Activated CD4-positive, alpha-beta T cell treated with anti-CD3 and anti-CD28 coated beads, Interleukin-2, amount 10 ng/mL, durations not matched to agents 7 days and 5 days (primary cell): ENCODE results near the gene CSF2. TPM values are rescaled to one million over a fixed set of nuclear protein-coding genes. Genes with fewer than 3 reads are reported as not detected.
A peak's percentile ranks its signal among the peaks of the same experiment; 100 is the strongest.

Experiments
- CTCF ChIA-PET: fragments of 350-600 bp; sonication (Branson Sonifier 250); formaldehyde crosslinking; loops from one replicate; lab custom pipeline; 2021; ENCODE audit warnings: antibody characterized with exemption; lab: Charles Lee
- POLR2A ChIA-PET: fragments of 350-600 bp; sonication (Branson Sonifier 250); formaldehyde crosslinking; loops from one replicate; lab custom pipeline; 2021; ENCODE audit warnings: antibody characterized with exemption; lab: Charles Lee
- DNase-seq: peaks from one replicate; pipeline ENCODE4 v3.0.0-alpha.2; 2020
- H3K27ac Mint-ChIP-seq: one replicate; pipeline ENCODE4 v1.8.0; 2021; ENCODE audit warnings: mild to moderate bottlenecking, moderate library complexity, mixed read lengths
- H3K27me3 Mint-ChIP-seq: one replicate; pipeline ENCODE4 v1.8.0; 2021; ENCODE audit warnings: mixed read lengths
- H3K36me3 Mint-ChIP-seq: one replicate; pipeline ENCODE4 v1.8.0; 2021; ENCODE audit warnings: low read depth, mixed read lengths
- H3K4me1 Mint-ChIP-seq: one replicate; pipeline ENCODE4 v1.8.0; 2021; ENCODE audit warnings: mixed read lengths
- H3K4me3 Mint-ChIP-seq: one replicate; pipeline ENCODE4 v1.8.0; 2021; ENCODE audit warnings: mild to moderate bottlenecking, moderate library complexity, mixed read lengths
- H3K9me3 Mint-ChIP-seq: one replicate; pipeline ENCODE4 v1.8.0; 2021; ENCODE audit warnings: mixed read lengths
- total RNA-seq, 2 experiments: library from RNA; stranded (reverse); gene quantifications; one replicate each; pipeline ENCODE4 v1.2.3, GENCODE V29; 2021

Gene CSF2
- total RNA-seq, 2 experiments from 2014 or later: 2.9 to 4.7 TPM

DNA sequence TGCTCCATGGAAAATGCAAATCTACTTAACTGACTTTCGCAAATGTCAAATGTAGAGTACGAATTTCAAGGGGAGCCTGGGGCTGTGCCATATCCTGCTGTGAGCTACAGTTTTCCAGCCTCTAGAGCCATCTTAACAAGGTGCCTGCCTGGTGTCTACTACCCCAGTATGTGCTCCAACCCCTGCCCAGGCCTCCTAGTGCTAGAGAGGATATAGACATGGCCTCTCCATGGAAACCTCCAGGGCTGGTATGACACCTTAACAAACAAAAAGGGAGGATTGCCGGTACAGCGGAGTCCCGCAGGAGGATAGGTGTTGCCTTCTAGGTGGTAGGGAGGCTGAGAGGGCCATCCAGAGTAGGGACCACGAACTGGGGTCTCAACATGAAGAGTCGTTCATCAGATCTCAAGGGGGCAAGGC is 26.7 kb upstream of the CSF2 start:
- H3K27me3 Mint-ChIP-seq: peaks cover 30% of the 10 kb centered on the region
- POLR2A ChIA-PET: no interaction called here
- DNase-seq: no peak
- no peaks in the 10 kb centered on the region for H3K36me3 Mint-ChIP-seq
- no peaks in the 10 kb centered on the region for H3K4me1 Mint-ChIP-seq
- peaks cover 8% of the 10 kb centered on the region for H3K9me3 Mint-ChIP-seq
- no peak overlapping the region for H3K27ac Mint-ChIP-seq
- H3K4me3 Mint-ChIP-seq: no peak overlapping the region
- CTCF ChIA-PET: no interaction called here

DNA sequence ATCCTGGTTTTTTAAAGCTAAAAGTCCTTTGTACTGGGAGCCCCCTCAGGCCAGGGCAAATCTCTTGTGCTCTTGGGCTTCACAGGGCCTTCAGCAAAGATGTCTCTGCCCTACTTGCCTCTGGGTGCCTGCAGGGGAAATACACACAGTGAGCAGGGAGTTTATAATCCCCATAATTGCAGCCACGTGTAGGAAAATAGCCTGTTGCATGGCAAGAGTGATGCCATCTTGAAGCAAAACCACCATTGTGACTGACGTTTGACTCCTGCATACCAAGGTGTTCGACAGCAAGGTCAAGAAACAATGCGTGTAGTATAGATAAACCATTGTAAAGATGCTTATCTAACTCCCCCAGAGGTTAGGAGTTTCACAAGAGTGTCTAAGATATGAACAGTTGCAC is 24.5 kb upstream of the CSF2 start:
- no peaks in the 10 kb centered on the region for H3K4me1 Mint-ChIP-seq
- H3K36me3 Mint-ChIP-seq: no peaks in the 10 kb centered on the region
- no peak overlapping the region for H3K27ac Mint-ChIP-seq
- DNase-seq: no peak
- peaks cover 34% of the 10 kb centered on the region for H3K27me3 Mint-ChIP-seq
- CTCF ChIA-PET: interaction anchor here (1.2 to 1.9 kb wide), 2 partner anchors 9 to 15 kb away, joined by 4 to 5 read pairs; no protein-coding TSS in a partner anchor
- POLR2A ChIA-PET: no interaction called here
- peaks cover 2% of the 10 kb centered on the region for H3K9me3 Mint-ChIP-seq
- no peak overlapping the region for H3K4me3 Mint-ChIP-seq

DNA sequence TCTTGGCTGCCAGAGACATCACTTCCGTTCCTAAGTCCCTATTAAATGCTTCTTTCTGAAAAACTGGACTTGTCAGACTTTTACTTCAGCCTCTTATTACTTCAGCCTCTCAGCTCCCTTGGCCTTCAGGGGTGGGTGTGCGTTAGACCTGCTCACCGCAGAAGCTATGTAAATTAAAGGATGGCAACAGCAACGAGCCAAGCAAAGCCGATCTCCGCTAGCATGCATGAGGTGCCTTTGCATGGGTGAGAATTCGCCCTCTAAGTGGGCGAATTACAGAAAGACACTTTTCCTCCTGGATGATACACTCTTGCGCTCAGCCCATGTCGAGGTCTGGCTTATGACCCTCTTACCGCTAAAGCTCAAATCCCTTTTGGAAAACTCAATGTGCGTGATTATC is 24.0 kb upstream of the CSF2 start:
- no peaks in the 10 kb centered on the region for H3K9me3 Mint-ChIP-seq
- ChIA-PET POLR2A (no interaction called here), CTCF (interaction anchor here (0.6 to 1.9 kb wide), 3 partner anchors 9 to 401 kb away, joined by 3 to 5 read pairs (median 4); no protein-coding TSS in a partner anchor)
- no peak overlapping the region for H3K4me3 Mint-ChIP-seq
- no peak for DNase-seq
- no peak overlapping the region for H3K27ac Mint-ChIP-seq
- H3K36me3 Mint-ChIP-seq: no peaks in the 10 kb centered on the region
- H3K27me3 Mint-ChIP-seq: peaks cover 33% of the 10 kb centered on the region
- H3K4me1 Mint-ChIP-seq: peaks cover 4% of the 10 kb centered on the region

DNA sequence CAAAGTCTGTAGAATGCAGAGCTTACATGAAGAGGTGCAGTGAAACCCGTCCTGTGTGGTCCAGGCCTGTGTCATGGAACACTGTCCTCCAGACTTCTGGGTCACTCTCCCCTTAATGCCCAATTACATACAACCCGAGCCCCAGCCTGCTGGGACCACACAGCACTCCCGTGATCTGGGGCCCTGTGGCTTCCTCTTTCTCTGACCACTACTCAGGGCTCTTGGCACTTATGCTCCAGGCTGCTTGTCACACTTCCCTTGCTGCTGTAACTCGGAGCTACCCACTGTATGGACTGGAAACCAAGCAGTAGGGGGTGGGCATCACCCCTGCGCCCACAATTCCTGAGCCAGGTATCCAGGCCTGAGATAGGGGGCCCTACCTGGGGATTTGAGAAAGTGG is 23.5 kb upstream of the CSF2 start:
- H3K9me3 Mint-ChIP-seq: no peaks in the 10 kb centered on the region
- peaks cover 10% of the 10 kb centered on the region for H3K4me1 Mint-ChIP-seq
- no peak overlapping the region for H3K4me3 Mint-ChIP-seq
- H3K27ac Mint-ChIP-seq: no peak overlapping the region
- H3K36me3 Mint-ChIP-seq: no peaks in the 10 kb centered on the region
- no peak for DNase-seq
- H3K27me3 Mint-ChIP-seq: peaks cover 32% of the 10 kb centered on the region
- CTCF ChIA-PET: interaction anchor here (0.6 to 1.9 kb wide), 3 partner anchors 8 to 402 kb away, joined by 3 to 5 read pairs (median 4); no protein-coding TSS in a partner anchor
- POLR2A ChIA-PET: no interaction called here

DNA sequence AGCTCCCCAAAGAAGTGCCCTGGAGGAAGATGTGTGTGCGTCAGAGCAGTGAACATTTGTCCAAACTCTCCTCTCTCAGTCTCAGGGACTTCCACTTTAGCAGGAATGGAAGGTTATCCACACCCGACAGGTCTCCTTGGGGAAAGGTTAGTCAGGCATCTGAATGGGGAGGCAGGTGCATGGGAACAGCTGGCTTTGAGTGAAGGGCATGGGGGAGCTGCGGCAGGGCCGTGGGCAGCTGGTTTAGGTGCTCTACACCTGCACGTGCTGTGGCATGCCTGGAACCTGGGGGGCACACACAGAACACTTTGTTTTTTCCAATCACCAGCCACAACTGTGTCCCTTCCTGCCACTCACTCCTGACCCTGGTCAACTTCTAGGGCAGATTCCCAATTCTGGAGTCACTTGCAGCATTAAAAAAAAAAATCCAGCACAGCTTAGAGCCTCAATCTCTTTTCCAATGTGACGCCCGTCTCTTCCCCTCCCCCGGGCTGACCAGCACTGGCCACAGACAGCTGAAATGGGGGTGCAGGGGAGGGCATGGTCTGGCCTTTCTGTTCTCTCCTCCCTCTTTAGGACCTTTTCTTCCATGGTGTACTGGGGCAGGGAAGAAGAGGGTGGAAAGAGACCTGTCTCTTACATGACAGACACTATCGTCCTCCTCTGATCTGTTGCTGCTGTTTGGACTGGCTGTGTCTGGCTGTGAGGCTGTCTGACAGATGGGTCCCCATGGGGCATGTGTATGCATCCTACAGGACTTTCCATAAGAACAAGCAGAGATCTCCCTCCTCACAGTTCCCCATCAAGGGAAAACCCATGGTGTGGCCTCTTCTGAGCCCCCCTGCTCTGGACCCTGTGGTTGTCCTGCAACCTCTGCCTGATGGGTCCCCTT is 22.7 kb upstream of the CSF2 start:
- Mint-ChIP-seq H3K36me3 (no peaks in the 10 kb centered on the region), H3K27ac (no peak overlapping the region), H3K27me3 (peaks cover 27% of the 10 kb centered on the region), H3K4me1 (peaks cover 18% of the 10 kb centered on the region), H3K4me3 (no peak overlapping the region), H3K9me3 (no peaks in the 10 kb centered on the region)
- CTCF ChIA-PET: interaction anchor here (0.6 to 1.9 kb wide), 2 partner anchors 13 to 106 kb away, joined by 3 to 5 read pairs; no protein-coding TSS in a partner anchor
- no peak for DNase-seq
- POLR2A ChIA-PET: no interaction called here

DNA sequence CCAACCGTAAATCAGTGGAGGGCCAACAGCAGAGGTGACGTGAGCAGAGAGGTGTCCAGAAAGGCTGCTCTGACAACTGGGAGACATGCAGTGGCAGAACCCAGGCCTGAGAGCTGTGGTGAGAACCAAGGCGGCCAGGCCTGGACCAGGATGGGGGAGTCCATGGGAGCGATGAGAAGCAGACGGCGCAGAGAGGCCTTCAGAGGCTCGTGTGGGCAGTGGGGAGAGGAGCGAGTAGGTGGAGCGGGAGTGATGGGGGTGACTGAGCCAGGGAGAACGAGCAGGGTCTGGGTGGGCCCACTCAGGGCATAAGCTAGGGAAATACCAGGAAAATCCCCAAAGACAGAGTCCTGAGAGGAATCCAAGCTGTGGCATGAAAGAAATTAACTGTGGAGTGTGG is 21.1 kb upstream of the CSF2 start:
- peaks cover 26% of the 10 kb centered on the region for H3K27me3 Mint-ChIP-seq
- H3K27ac Mint-ChIP-seq: no peak overlapping the region
- no peak for DNase-seq
- peaks cover 33% of the 10 kb centered on the region for H3K4me1 Mint-ChIP-seq
- POLR2A ChIA-PET: no interaction called here
- H3K9me3 Mint-ChIP-seq: no peaks in the 10 kb centered on the region
- CTCF ChIA-PET: interaction anchor here (0.5 to 1.2 kb wide), 3 partner anchors 19 to 906 kb away, joined by 3 read pairs; no protein-coding TSS in a partner anchor
- no peak overlapping the region for H3K4me3 Mint-ChIP-seq
- H3K36me3 Mint-ChIP-seq: no peaks in the 10 kb centered on the region

GRCh38 chr5:132053483-132053882 is 20.1 kb upstream of the CSF2 start:
- Mint-ChIP-seq H3K36me3 (no peaks in the 10 kb centered on the region), H3K27ac (no peak overlapping the region), H3K4me1 (peaks cover 38% of the 10 kb centered on the region), H3K4me3 (no peak overlapping the region), H3K27me3 (peaks cover 29% of the 10 kb centered on the region), H3K9me3 (no peaks in the 10 kb centered on the region)
- CTCF ChIA-PET: interaction anchor here (0.6 to 1.2 kb wide), 4 partner anchors 18 to 365 kb away, joined by 3 to 4 read pairs (median 3); no protein-coding TSS in a partner anchor
- DNase-seq: no peak
- POLR2A ChIA-PET: no interaction called here

- H3K27ac Mint-ChIP-seq: peak overlapping the region; percentile 14
- ChIA-PET POLR2A (no interaction called here), CTCF (interaction anchor here (0.6 to 1.8 kb wide), 3 partner anchors 33 to 296 kb away, joined by 3 to 6 read pairs (median 3); no protein-coding TSS in a partner anchor)
- DNase-seq: no peak
- peaks cover 29% of the 10 kb centered on the region for H3K27me3 Mint-ChIP-seq
- no peaks in the 10 kb centered on the region for H3K9me3 Mint-ChIP-seq
- peaks cover 45% of the 10 kb centered on the region for H3K4me1 Mint-ChIP-seq
- no peaks in the 10 kb centered on the region for H3K36me3 Mint-ChIP-seq
- H3K4me3 Mint-ChIP-seq: no peak overlapping the region
Measured at GRCh38 chr5:132054031-132054696, 19.4 kb upstream of the CSF2 start.

DNA sequence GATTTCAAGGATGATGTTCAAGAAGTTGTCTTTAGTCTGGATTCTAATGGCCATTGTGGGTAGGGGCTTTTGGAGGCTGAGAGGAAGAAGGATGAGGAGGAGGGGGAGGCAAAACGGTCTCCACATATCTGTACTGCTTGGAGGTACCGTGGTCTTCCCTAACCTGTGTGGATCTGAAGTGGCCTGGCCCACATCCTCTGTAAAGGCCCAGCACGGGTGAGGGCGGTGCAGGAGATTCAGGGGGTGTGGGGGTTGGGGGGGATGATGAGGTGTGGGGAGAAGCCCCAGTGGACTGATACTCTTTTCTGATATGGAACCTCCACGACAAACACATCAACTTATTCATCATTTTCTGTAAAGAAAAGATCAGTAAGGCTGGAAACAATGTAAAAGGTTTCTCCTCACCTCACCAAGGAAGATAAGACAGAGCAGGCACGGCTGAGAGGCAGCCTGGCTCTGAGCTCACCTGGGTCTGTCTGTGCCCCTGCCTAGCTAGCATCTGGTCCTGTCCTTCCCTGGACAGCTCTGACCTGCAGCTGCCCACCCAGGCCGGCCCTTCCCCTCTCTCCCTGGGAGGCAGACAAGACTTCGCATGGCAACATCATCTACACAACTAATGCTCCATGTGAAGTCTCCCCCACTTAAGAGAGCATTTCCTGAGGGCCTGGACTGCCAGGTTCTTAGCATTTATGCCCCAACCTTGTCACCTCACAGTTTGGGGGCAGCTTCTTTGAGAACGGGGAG is 18.7 kb upstream of the CSF2 start:
- POLR2A ChIA-PET: interaction anchor here (0.6 kb wide), 1 partner anchor 794 kb away, joined by 3 read pairs; no protein-coding TSS in a partner anchor
- no peaks in the 10 kb centered on the region for H3K9me3 Mint-ChIP-seq
- DNase-seq: no peak
- H3K4me1 Mint-ChIP-seq: peaks cover 52% of the 10 kb centered on the region
- peaks cover 29% of the 10 kb centered on the region for H3K27me3 Mint-ChIP-seq
- peak overlapping the region; percentile 14 for H3K27ac Mint-ChIP-seq
- no peak overlapping the region for H3K4me3 Mint-ChIP-seq
- no peaks in the 10 kb centered on the region for H3K36me3 Mint-ChIP-seq
- CTCF ChIA-PET: interaction anchor here (0.6 to 1.8 kb wide), 5 partner anchors 8 to 313 kb away, joined by 3 to 6 read pairs (median 5); no protein-coding TSS in a partner anchor

DNA sequence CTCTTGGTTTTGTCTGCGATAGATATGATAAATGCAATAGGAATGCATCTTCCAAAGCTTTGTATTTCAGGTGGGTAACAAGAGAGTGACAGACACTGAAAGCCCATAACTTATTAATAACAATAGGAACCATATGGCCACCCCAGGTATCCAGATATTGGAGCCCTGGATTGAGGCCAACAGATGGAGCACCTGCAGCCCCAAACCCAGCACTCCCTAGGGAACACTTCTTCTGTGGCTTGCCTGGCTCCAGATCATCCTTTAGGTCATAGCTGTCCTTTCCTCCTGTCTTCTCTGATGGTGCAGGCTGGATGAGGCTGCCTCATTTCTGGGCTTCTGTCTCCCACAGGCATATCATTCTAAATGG is 18.2 kb upstream of the CSF2 start:
- Mint-ChIP-seq H3K4me1 (peaks cover 54% of the 10 kb centered on the region), H3K4me3 (no peak overlapping the region), H3K9me3 (no peaks in the 10 kb centered on the region), H3K27me3 (peaks cover 26% of the 10 kb centered on the region), H3K36me3 (no peaks in the 10 kb centered on the region), H3K27ac (no peak overlapping the region)
- ChIA-PET CTCF (interaction anchor here (0.6 to 1.8 kb wide), 7 partner anchors 8 to 466 kb away, joined by 3 to 6 read pairs (median 4); no protein-coding TSS in a partner anchor), POLR2A (interaction anchor here (0.6 kb wide), 1 partner anchor 793 kb away, joined by 3 read pairs; no protein-coding TSS in a partner anchor)
- DNase-seq: no peak

DNA sequence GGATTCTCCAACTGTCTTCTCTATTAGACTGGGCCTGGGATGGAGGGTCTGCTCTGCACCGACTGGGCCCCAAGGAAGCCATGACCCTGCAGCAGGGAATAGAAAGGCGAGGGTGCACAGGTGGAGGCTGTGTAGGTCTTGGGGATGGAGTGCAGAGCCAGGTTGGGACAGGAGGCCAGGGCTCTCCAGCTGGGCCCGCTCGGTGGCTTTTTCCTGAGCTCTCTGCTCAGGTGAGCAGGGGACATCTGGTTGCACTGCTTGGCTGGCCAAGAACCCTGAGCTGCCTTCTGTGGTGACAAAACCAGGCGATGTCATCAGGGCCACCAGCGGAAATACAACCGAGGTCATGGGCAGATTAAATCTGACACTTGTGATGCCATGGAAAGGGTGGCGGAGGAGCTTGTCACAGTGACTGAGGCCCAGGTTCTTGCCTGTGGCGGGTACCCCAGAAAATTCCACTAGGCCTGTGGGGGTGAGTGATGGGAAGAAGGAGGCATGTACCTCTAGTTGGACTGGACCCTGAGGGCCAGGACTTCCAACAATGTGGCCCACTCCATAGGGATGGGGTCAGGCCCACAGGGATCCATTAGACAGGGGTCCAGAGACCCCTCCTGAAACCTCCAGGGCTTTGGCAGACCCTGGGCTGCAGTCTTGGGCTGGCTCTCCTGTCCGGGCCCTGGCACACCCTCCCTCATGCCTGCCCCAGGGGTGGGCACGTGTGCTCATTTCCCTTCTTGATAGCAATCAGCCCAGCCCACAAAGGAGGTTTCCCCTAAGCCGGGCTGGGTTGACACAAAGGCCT is 17.6 kb upstream of the CSF2 start:
- Mint-ChIP-seq H3K27ac (peak overlapping the region; percentile 47), H3K9me3 (no peaks in the 10 kb centered on the region), H3K36me3 (no peaks in the 10 kb centered on the region), H3K27me3 (peaks cover 22% of the 10 kb centered on the region), H3K4me1 (peaks cover 60% of the 10 kb centered on the region), H3K4me3 (no peak overlapping the region)
- peak; percentile 58 for DNase-seq
- ChIA-PET POLR2A (no interaction called here), CTCF (interaction anchor here (0.6 to 1.8 kb wide), 6 partner anchors 7 to 467 kb away, joined by 3 to 6 read pairs (median 4); no protein-coding TSS in a partner anchor)
